ENCODE data around the gene COMMD10.

DNA sequence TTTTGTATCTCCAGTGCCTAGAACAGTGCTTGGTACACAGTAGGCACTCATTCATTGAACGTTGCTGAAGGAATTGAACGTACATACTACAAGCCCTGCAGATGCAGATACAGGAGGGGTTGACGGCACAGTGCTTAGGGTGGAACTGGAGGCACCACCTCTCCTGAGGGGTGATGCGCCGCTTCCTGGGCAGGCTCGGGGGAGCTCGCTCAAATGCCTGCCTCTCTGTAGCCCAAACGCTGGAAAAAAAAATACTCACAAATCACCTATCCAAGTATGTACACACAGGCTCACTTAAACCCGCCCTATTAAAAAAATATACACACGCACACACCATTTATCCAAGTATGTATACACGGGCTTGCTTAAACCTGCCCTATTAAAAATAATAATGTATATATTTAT lies 536 bp upstream of the COMMD10 start:
- TF ChIP-seq POLR2A (IDR thresholded peaks at IDR 0.05) = no peak
- TF ChIP-seq, protein P1, sequence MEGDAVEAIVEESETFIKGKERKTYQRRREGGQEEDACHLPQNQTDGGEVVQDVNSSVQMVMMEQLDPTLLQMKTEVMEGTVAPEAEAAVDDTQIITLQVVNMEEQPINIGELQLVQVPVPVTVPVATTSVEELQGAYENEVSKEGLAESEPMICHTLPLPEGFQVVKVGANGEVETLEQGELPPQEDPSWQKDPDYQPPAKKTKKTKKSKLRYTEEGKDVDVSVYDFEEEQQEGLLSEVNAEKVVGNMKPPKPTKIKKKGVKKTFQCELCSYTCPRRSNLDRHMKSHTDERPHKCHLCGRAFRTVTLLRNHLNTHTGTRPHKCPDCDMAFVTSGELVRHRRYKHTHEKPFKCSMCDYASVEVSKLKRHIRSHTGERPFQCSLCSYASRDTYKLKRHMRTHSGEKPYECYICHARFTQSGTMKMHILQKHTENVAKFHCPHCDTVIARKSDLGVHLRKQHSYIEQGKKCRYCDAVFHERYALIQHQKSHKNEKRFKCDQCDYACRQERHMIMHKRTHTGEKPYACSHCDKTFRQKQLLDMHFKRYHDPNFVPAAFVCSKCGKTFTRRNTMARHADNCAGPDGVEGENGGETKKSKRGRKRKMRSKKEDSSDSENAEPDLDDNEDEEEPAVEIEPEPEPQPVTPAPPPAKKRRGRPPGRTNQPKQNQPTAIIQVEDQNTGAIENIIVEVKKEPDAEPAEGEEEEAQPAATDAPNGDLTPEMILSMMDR (IDR thresholded peaks at IDR 0.05) = no peak
